BLaER1 treated with 17β-estradiol and CSF1 and Interleukin-3, amounts not matched to agents 10 nM and 100 nM (cell line): ENCODE results near the gene PPP1CC.

Experiments used
- H3K27ac ChIP-seq, 11 experiments: shearing (Covaris generic); formaldehyde crosslinking; 2 replicates each; pipeline ENCODE4 v1.8.1; 2022
- H3K27me3 ChIP-seq, 11 experiments: shearing (Covaris generic); formaldehyde crosslinking; 2 replicates each; pipeline ENCODE4 v1.8.1; 2022
- H3K36me3 ChIP-seq, 11 experiments: shearing (Covaris generic); formaldehyde crosslinking; 2 replicates each; pipeline ENCODE4 v1.8.1; 2022
- H3K4me1 ChIP-seq, 10 experiments: shearing (Covaris generic); formaldehyde crosslinking; 2 replicates each; pipeline ENCODE4 v1.8.1; 2022
- H3K4me2 ChIP-seq, 11 experiments: shearing (Covaris generic); formaldehyde crosslinking; 2 replicates each; pipeline ENCODE4 v1.8.1; 2022
- H3K4me3 ChIP-seq, 10 experiments: shearing (Covaris generic); formaldehyde crosslinking; 2 replicates each; pipeline ENCODE4 v1.8.1; 2022
- H3K9ac ChIP-seq, 11 experiments: shearing (Covaris generic); formaldehyde crosslinking; 2 replicates each; pipeline ENCODE4 v1.8.1; 2022
- H3K9me3 ChIP-seq, 11 experiments: shearing (Covaris generic); formaldehyde crosslinking; replicated peaks in 1 of 11; 2 replicates each; pipeline ENCODE4 v1.8.1; 2022
- H4K20me1 ChIP-seq, 11 experiments: shearing (Covaris generic); formaldehyde crosslinking; 2 replicates each; pipeline ENCODE4 v1.8.1; 2022
- Cebpa-rat ChIP-seq, 11 experiments: shearing (Covaris generic); IDR thresholded peaks; 2 replicates each; pipeline ENCODE4 v1.8.1; 2022

Gene PPP1CC

DNA sequence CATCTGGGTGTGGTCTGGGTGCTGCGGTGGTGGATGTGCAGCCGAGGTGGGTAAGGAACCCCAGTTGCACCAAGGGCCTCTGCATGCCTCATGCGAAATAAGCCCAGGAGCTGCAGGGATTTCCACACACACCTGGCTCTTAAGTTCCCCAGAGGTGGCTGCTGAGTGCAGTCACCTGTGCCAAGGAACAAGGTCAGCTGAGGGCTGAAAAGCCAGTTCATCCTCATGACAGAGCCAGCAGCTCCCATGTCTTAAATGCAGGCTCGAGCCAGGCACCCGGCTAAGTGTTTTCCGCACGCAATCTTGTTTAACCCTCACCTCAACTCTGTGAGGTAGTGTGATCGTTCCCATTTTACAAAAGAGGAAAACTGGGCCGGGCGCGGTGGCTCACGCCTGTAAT lies 63.5 kb downstream of the PPP1CC start:
- Histone ChIP-seq H3K27me3 (no peaks in the 10 kb centered on the region), H4K20me1 (peaks cover 0 to 23% (median 0%) of the 10 kb centered on the region in 11 experiments; a peak in 6 of 22 replicates), H3K4me2 (peak overlapping the region; percentile 85 to 97 (median 93)), H3K9me3 (peaks cover 0 to 22% (median 14%) of the 10 kb centered on the region in 11 experiments; a peak in 17 of 22 replicates), H3K27ac (peak overlapping the region in 8 of 11 experiments; percentile 73 to 87 (median 81); a peak in 14 of 22 replicates), H3K4me3 (no peak overlapping the region; a peak in 1 of 20 replicates), H3K4me1 (peaks cover 52 to 82% (median 74%) of the 10 kb centered on the region in 10 experiments), H3K9ac (peak overlapping the region in 6 of 11 experiments; percentile 1 to 76 (median 62); a peak in 7 of 22 replicates), H3K36me3 (peaks cover 22 to 69% (median 50%) of the 10 kb centered on the region in 11 experiments; a peak in 21 of 22 replicates)
- no peak for TF ChIP-seq Cebpa-rat (IDR thresholded peaks at IDR 0.05)

DNA sequence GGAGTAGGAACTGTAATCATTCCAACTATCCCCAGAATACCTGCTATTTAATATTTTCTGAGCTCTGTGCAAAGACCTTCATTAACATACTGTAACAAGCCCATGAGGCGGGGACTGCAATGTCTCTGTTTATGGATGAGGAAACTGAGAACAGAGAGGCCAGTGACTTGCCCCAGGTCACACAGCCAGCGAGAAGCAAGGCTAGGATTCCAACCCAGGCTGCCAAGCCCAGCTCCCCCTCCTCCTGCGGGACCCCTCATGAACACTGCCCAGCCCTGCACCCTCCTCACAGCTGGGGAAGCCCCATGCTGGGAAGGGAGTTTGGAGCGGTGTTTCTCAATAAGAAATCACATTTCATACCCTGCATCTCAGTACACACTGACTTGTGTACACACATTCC lies 64.7 kb downstream of the PPP1CC start:
- TF ChIP-seq Cebpa-rat (IDR thresholded peaks at IDR 0.05) = no peak
- H3K4me1 ChIP-seq = peaks cover 60 to 94% (median 86%) of the 10 kb centered on the region in 10 experiments
- H3K9me3 ChIP-seq = peaks cover 0 to 10% (median 9%) of the 10 kb centered on the region in 11 experiments; a peak in 16 of 22 replicates
- H3K9ac ChIP-seq = peak overlapping the region in 10 of 11 experiments; percentile 56 to 76 (median 64); a peak in 20 of 22 replicates
- H3K36me3 ChIP-seq = peaks cover 9 to 68% (median 44%) of the 10 kb centered on the region in 11 experiments; a peak in 21 of 22 replicates
- H4K20me1 ChIP-seq = peaks cover 0 to 23% (median 0%) of the 10 kb centered on the region in 11 experiments; a peak in 6 of 22 replicates
- H3K4me2 ChIP-seq = peak overlapping the region; percentile 85 to 97 (median 93)
- H3K27ac ChIP-seq = peak overlapping the region; percentile 19 to 87 (median 75); a peak in 20 of 22 replicates
- H3K27me3 ChIP-seq = no peaks in the 10 kb centered on the region
- peak overlapping the region in 9 of 10 experiments; percentile 10 to 48 (median 40); a peak in 14 of 20 replicates for H3K4me3 ChIP-seq

DNA sequence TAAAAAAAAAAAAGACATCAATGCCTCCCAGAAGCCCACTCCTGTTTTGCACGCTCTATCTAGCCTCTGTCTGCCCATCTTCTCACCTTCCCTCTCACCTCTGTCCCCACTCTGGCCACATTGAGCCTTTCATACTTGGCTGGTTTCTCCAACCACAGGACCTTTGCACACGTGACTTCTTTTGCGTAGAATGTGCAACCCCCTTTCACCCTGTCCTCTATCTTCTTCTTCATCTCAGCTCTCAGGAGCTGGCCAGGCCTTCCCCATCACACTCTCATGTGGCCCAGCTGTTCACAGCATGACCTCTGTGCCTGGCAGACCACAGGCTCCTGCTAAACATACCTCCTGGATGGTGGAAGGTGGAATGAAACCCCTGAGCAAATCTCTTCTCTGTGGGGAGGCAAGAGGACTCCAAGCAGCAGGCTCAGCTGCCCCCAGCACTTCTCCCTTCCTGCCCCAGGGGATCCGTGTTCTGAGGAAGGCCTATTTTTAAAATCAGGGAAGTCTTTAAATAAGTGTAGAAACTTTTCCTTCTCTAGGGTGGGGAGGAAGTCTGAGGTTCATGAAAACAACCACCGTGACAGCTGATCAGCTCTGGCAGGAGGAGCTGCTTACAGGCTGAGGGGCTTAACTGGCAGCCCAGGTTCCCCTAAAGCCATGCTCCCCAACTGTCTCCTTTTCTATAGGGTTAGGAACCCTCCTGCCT lies 65.3 kb downstream of the PPP1CC start:
- peak overlapping the region in 10 of 11 experiments; percentile 56 to 76 (median 64); a peak in 20 of 22 replicates for H3K9ac ChIP-seq

DNA sequence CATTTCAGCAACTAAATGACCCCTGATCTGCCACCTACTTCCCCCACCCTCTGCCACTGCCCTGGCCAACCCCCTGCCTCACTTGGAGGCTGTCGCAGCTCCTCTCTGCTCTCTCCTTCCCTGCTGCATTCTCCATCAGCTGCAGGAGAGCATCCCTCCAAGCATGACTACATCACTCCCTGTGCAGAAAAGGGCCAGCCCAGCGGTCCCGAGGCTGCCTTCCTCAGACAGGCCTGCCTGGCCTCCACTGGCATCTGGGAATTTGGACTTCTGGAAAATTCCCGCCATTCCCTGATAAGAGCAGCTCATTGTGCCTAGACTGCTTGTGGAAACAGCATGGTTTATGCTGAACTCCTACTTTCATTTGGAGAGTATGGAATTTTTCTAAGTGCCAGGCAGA lies 66.5 kb downstream of the PPP1CC start:
- Histone ChIP-seq H3K9ac (peak overlapping the region in 8 of 11 experiments; percentile 58 to 76 (median 70); a peak in 17 of 22 replicates), H3K4me1 (peaks cover 60 to 100% (median 98%) of the 10 kb centered on the region in 10 experiments), H3K36me3 (peaks cover 6 to 68% (median 39%) of the 10 kb centered on the region in 11 experiments; a peak in 20 of 22 replicates), H3K9me3 (peaks cover 0 to 10% (median 9%) of the 10 kb centered on the region in 11 experiments; a peak in 16 of 22 replicates), H3K4me3 (peak overlapping the region in 4 of 10 experiments; percentile 6 to 48 (median 36); a peak in 5 of 20 replicates), H3K4me2 (peak overlapping the region; percentile 85 to 97 (median 93)), H3K27ac (peak overlapping the region in 7 of 11 experiments; percentile 74 to 87 (median 82); a peak in 16 of 22 replicates), H4K20me1 (peaks cover 0 to 23% (median 0%) of the 10 kb centered on the region in 11 experiments; a peak in 6 of 22 replicates), H3K27me3 (no peaks in the 10 kb centered on the region)
- TF ChIP-seq Cebpa-rat (IDR thresholded peaks at IDR 0.05) = no peak

More for the DNA sequence above, 65.3 kb downstream of the PPP1CC start:
- TF ChIP-seq Cebpa-rat (IDR thresholded peaks at IDR 0.05) = no peak
- H3K4me2 ChIP-seq = peak overlapping the region; percentile 85 to 97 (median 93)
- peak overlapping the region; percentile 19 to 87 (median 75); a peak in 20 of 22 replicates for H3K27ac ChIP-seq
- H3K4me1 ChIP-seq = peaks cover 60 to 100% (median 92%) of the 10 kb centered on the region in 10 experiments
- peaks cover 0 to 10% (median 9%) of the 10 kb centered on the region in 11 experiments; a peak in 16 of 22 replicates for H3K9me3 ChIP-seq
- H3K4me3 ChIP-seq = peak overlapping the region in 9 of 10 experiments; percentile 10 to 48 (median 40); a peak in 15 of 20 replicates
- H3K36me3 ChIP-seq = peaks cover 3 to 68% (median 39%) of the 10 kb centered on the region in 11 experiments; a peak in 21 of 22 replicates
- peaks cover 0 to 23% (median 0%) of the 10 kb centered on the region in 11 experiments; a peak in 6 of 22 replicates for H4K20me1 ChIP-seq
- no peaks in the 10 kb centered on the region for H3K27me3 ChIP-seq

DNA sequence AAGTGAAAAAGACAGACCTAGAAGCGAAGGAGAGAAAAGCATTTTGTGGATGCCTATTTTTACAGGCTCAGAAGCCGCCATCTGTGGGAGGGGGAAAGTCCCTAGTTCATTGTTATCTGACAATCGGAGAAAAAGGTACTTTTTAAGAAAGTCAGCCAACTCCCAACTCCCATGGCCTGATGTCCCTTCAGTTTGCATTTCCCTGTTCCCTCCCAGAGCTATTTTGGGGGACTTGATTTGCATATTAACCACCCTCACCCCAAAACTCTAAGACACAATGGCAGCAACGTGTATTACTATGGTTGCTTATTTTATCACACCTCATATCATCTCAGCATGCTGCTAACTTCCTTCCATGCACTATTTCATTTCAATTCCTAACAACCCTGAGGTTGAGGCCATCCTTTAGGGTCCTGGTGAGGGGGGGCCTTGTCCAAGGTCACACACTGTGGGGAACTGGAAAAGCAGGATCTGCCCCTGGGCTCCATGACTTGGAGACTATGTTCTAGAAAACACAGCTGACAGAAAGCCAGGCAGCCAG lies 72.5 kb downstream of the PPP1CC start:
- Histone ChIP-seq H3K4me1 (peaks cover 31 to 90% (median 84%) of the 10 kb centered on the region in 10 experiments), H3K4me2 (peak overlapping the region; percentile 59 to 82 (median 71)), H3K27me3 (no peaks in the 10 kb centered on the region), H3K9ac (peak overlapping the region in 7 of 11 experiments; percentile 6 to 65 (median 34); a peak in 10 of 22 replicates), H3K36me3 (peaks cover 22 to 85% (median 54%) of the 10 kb centered on the region in 11 experiments), H3K9me3 (peaks cover 16 to 32% (median 27%) of the 10 kb centered on the region in 11 experiments), H3K4me3 (no peak overlapping the region), H3K27ac (peak overlapping the region in 7 of 11 experiments; percentile 9 to 87 (median 50); a peak in 12 of 22 replicates), H4K20me1 (no peaks in the 10 kb centered on the region; a peak in 1 of 22 replicates)
- TF ChIP-seq Cebpa-rat (IDR thresholded peaks at IDR 0.05) = no peak
